Adrenal gland (tissue), 5 donors: ENCODE results near the gene XPC.

Experiments
- POLR2A ChIP-seq, 2 donors: fragments of 450-650 bp; IDR thresholded peaks; one replicate each; pipeline ENCODE4 v1.6.1; 2017; ENCODE audit warnings: antibody characterized with exemption in 2 of 2, mild to moderate bottlenecking in 2 of 2, moderate library complexity in 1 of 2
- TF ChIP-seq, protein P1 (sequence below), 6 experiments: fragments of 450-650 bp in 4 of 6; fragments of 200-600 bp in 2 of 6; sonication (generic) in 1 of 6; IDR thresholded peaks; 1 replicate in 5 of 6; 2 replicates in 1 of 6; pipeline versions ENCODE4 v1.5.1 to v1.8.0; 2016 to 2021; ENCODE audit warnings: antibody characterized with exemption in 6 of 6, mild to moderate bottlenecking in 2 of 6, moderate library complexity in 1 of 6
- donor health status: DM: no; HTN: no; CAD: no.

- no peak for TF ChIP-seq POLR2A (IDR thresholded peaks at IDR 0.05)
- TF ChIP-seq, protein P1, sequence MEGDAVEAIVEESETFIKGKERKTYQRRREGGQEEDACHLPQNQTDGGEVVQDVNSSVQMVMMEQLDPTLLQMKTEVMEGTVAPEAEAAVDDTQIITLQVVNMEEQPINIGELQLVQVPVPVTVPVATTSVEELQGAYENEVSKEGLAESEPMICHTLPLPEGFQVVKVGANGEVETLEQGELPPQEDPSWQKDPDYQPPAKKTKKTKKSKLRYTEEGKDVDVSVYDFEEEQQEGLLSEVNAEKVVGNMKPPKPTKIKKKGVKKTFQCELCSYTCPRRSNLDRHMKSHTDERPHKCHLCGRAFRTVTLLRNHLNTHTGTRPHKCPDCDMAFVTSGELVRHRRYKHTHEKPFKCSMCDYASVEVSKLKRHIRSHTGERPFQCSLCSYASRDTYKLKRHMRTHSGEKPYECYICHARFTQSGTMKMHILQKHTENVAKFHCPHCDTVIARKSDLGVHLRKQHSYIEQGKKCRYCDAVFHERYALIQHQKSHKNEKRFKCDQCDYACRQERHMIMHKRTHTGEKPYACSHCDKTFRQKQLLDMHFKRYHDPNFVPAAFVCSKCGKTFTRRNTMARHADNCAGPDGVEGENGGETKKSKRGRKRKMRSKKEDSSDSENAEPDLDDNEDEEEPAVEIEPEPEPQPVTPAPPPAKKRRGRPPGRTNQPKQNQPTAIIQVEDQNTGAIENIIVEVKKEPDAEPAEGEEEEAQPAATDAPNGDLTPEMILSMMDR (IDR thresholded peaks at IDR 0.05): no peak
These were observed 40.0 kb upstream of the XPC start for GRCh38 chr3:14218355-14218754.
